HepG2 (cell line): Measurements from ENCODE around the gene SRCIN1. TPM values are rescaled to one million over a fixed set of nuclear protein-coding genes. Genes with fewer than 3 reads are reported as not detected.

Experiments used
- BRCA1 ChIP-seq: sonication (generic); formaldehyde crosslinking; IDR thresholded peaks from 2 replicates; pipeline ENCODE4 v1.4.0; 2020; ENCODE audit warnings: missing genetic modification reagents
- CEBPB ChIP-seq: IDR thresholded peaks from 2 replicates; pipeline ENCODE4 v1.6.1; 2011; ENCODE audit warnings: low read depth, low read length, improper control_type of control experiment, borderline replicate concordance
- ELK4 ChIP-seq: sonication (generic); formaldehyde crosslinking; IDR thresholded peaks from 2 replicates; pipeline ENCODE4 v1.9.0; 2021; ENCODE audit warnings: missing genetic modification reagents, borderline replicate concordance
- FOXO4 ChIP-seq: sonication (generic); formaldehyde crosslinking; conservative IDR thresholded peaks from 2 replicates; pipeline ENCODE4 v1.8.1; 2023; ENCODE audit warnings: missing genetic modification reagents
- HNRNPLL ChIP-seq: fragments of 200-400 bp; formaldehyde crosslinking; IDR thresholded peaks from 2 replicates; pipeline ENCODE4 v1.6.1; 2017; ENCODE audit warnings: mild to moderate bottlenecking, low read depth, low read length; ENCODE audit not compliant: poor library complexity, severe bottlenecking
- NR2F1 ChIP-seq, 2 experiments: fragments of 450-650 bp in 1 of 2; formaldehyde crosslinking in 1 of 2; IDR thresholded peaks; 2 replicates each; pipeline versions ENCODE4 v1.5.0 to v1.6.1; 2016 to 2020; ENCODE audit warnings: mild to moderate bottlenecking in 1 of 2, missing compliant biosample characterization in 1 of 2, missing genetic modification reagents in 1 of 2, moderate library complexity in 1 of 2
- RBM22 ChIP-seq: fragments of 200-400 bp; formaldehyde crosslinking; optimal IDR thresholded peaks from 2 replicates; pipeline ENCODE3; 2017; ENCODE audit warnings: mild to moderate bottlenecking, low read length, moderate library complexity
- RCOR2 ChIP-seq: IDR thresholded peaks from 2 replicates; pipeline ENCODE4 v1.6.1; 2016; ENCODE audit warnings: missing biosample characterization, missing genetic modification reagents
- REPIN1 ChIP-seq: sonication (generic); formaldehyde crosslinking; IDR thresholded peaks from 2 replicates; pipeline ENCODE4 v1.8.0; 2022; ENCODE audit warnings: missing genetic modification reagents, low read depth, mild to moderate bottlenecking, borderline replicate concordance
- SALL2 ChIP-seq: sonication (generic); formaldehyde crosslinking; IDR thresholded peaks from 2 replicates; pipeline ENCODE4 v1.8.1; 2023; ENCODE audit warnings: mild to moderate bottlenecking, missing genetic modification reagents, inconsistent platforms
- TCF12 ChIP-seq, 2 experiments: fragments of 450-650 bp in 1 of 2; sonication (generic) in 1 of 2; formaldehyde crosslinking in 1 of 2; IDR thresholded peaks; 2 replicates each; pipeline versions ENCODE4 v1.6.1 to v1.8.0; 2017 to 2022; ENCODE audit warnings: antibody characterized with exemption in 1 of 2, mild to moderate bottlenecking in 1 of 2, missing genetic modification reagents in 1 of 2, moderate library complexity in 1 of 2
- ZNF292 ChIP-seq: sonication (generic); formaldehyde crosslinking; IDR thresholded peaks from 2 replicates; pipeline ENCODE4 v1.8.1; 2022; ENCODE audit warnings: mild to moderate bottlenecking, low read depth, missing genetic modification reagents, borderline replicate concordance
- ZNF460 ChIP-seq: sonication (generic); formaldehyde crosslinking; IDR thresholded peaks from 2 replicates; pipeline ENCODE4 v1.5.1; 2020; ENCODE audit warnings: missing genetic modification reagents, mild to moderate bottlenecking, borderline replicate concordance
- ZNF546 ChIP-seq: sonication (generic); formaldehyde crosslinking; conservative IDR thresholded peaks from 2 replicates; pipeline ENCODE4 v1.8.1; 2023; ENCODE audit warnings: mild to moderate bottlenecking, missing genetic modification reagents
- ZNF691 ChIP-seq: sonication (generic); formaldehyde crosslinking; IDR thresholded peaks from 2 replicates; pipeline ENCODE4 v1.4.0; 2020; ENCODE audit warnings: missing genetic modification reagents, low read depth, mild to moderate bottlenecking, borderline replicate concordance
- ZNF713 ChIP-seq: sonication (generic); formaldehyde crosslinking; IDR thresholded peaks from 2 replicates; pipeline ENCODE4 v1.4.0; 2020; ENCODE audit warnings: mild to moderate bottlenecking, missing genetic modification reagents
- polyA plus RNA-seq, 8 experiments: library from polyadenylated mRNA; depleted of rRNA in 3 of 8; stranded (reverse) in 7 of 8; unstranded in 1 of 8; fragments of >200 nt; fragmentation: Illumina TruSeq in 4 of 8; extraction: Trizol in 4 of 8; gene quantifications; 2 replicates each; pipeline versions ENCODE4 v1.2.1 to v1.2.3, GENCODE V29; 2011 to 2016; ENCODE audit warnings: low read depth in 4 of 8, missing spikeins in 1 of 8, mixed read lengths in 1 of 8; ENCODE audit not compliant: insufficient read depth in 1 of 8
- total RNA-seq, 5 experiments: library from RNA; depleted of rRNA; stranded (reverse); fragments of >200 nt; fragmentation: Illumina TruSeq; extraction: Trizol; gene quantifications; 2 replicates each; pipeline ENCODE4 v1.2.3, GENCODE V29; 2016; ENCODE audit warnings: low read depth in 1 of 5
- TF ChIP-seq, protein P1 (sequence below): sonication (generic); formaldehyde crosslinking; IDR thresholded peaks from 2 replicates; pipeline ENCODE4 v1.4.0; 2020; ENCODE audit warnings: missing genetic modification reagents
- TF ChIP-seq, protein P2 (sequence below): sonication (generic); formaldehyde crosslinking; IDR thresholded peaks from 2 replicates; pipeline ENCODE4 v1.5.1; 2020; ENCODE audit warnings: missing genetic modification reagents, mild to moderate bottlenecking, borderline replicate concordance

The SRCIN1 gene
- total and polyA plus RNA-seq, 2 of the 13 experiments (the other 11 are each of a cell fraction or from before 2014, with no cell fraction given) = 1.2 to 9.6 TPM

- TF ChIP-seq ZNF691 (CRISPR knock-in tag) (peak; percentile 82; the same call in 1 of the 2 replicates), ZNF460 (CRISPR knock-in tag) (no peak), HNRNPLL (peak; percentile 85), ELK4 (CRISPR knock-in tag) (no peak), ZNF292 (peak; percentile 58; the same call in 1 of the 2 replicates), RBM22 (no peak), ZNF546 (CRISPR knock-in tag) (no peak), NR2F1 (CRISPR knock-in tag; IDR thresholded peaks at IDR 0.05) (no peak), REPIN1 (peak; percentile 90), SALL2 (CRISPR knock-in tag) (no peak; the same call in 1 of the 2 replicates), RCOR2 (CRISPR knock-in tag) (no peak), BRCA1 (no peak), TCF12 (IDR thresholded peaks at IDR 0.05) (no peak), TCF12 (CRISPR knock-in tag; IDR thresholded peaks at IDR 0.05) (no peak), ZNF713 (CRISPR knock-in tag) (0 out of 2 replicates have a peak, but pooled peaks have one; percentile 78), FOXO4 (no peak), CEBPB (peak; percentile 65)
- TF ChIP-seq, protein P1, sequence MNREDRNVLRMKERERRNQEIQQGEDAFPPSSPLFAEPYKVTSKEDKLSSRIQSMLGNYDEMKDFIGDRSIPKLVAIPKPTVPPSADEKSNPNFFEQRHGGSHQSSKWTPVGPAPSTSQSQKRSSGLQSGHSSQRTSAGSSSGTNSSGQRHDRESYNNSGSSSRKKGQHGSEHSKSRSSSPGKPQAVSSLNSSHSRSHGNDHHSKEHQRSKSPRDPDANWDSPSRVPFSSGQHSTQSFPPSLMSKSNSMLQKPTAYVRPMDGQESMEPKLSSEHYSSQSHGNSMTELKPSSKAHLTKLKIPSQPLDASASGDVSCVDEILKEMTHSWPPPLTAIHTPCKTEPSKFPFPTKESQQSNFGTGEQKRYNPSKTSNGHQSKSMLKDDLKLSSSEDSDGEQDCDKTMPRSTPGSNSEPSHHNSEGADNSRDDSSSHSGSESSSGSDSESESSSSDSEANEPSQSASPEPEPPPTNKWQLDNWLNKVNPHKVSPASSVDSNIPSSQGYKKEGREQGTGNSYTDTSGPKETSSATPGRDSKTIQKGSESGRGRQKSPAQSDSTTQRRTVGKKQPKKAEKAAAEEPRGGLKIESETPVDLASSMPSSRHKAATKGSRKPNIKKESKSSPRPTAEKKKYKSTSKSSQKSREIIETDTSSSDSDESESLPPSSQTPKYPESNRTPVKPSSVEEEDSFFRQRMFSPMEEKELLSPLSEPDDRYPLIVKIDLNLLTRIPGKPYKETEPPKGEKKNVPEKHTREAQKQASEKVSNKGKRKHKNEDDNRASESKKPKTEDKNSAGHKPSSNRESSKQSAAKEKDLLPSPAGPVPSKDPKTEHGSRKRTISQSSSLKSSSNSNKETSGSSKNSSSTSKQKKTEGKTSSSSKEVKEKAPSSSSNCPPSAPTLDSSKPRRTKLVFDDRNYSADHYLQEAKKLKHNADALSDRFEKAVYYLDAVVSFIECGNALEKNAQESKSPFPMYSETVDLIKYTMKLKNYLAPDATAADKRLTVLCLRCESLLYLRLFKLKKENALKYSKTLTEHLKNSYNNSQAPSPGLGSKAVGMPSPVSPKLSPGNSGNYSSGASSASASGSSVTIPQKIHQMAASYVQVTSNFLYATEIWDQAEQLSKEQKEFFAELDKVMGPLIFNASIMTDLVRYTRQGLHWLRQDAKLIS = no peak
- TF ChIP-seq, protein P2, sequence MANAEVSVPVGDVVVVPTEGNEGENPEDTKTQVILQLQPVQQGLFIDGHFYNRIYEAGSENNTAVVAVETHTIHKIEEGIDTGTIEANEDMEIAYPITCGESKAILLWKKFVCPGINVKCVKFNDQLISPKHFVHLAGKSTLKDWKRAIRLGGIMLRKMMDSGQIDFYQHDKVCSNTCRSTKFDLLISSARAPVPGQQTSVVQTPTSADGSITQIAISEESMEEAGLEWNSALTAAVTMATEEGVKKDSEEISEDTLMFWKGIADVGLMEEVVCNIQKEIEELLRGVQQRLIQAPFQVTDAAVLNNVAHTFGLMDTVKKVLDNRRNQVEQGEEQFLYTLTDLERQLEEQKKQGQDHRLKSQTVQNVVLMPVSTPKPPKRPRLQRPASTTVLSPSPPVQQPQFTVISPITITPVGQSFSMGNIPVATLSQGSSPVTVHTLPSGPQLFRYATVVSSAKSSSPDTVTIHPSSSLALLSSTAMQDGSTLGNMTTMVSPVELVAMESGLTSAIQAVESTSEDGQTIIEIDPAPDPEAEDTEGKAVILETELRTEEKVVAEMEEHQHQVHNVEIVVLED (CRISPR knock-in tag) = peak; percentile 66; the same call in 1 of the 2 replicates
Observed at GRCh38 chr17:38557836-38558727, 47.7 kb downstream of the SRCIN1 start (continued).
